BJ (cell line): ENCODE results near the gene FGFR2. TPM values are rescaled to one million over a fixed set of nuclear protein-coding genes. Genes with fewer than 3 reads are reported as not detected.

ENCODE experiments used
- CTCF ChIA-PET: fragments of 350-600 bp; formaldehyde crosslinking; extraction: SDS; loops from one replicate; lab custom pipeline; 2021; ENCODE audit warnings: antibody characterized with exemption, inconsistent platforms; lab: Yijun Ruan, JAX
- POLR2A ChIA-PET: fragments of 300-600 bp; sonication (Branson Sonifier 250); formaldehyde crosslinking; extraction: SDS; loops from one replicate; lab custom pipeline; 2021; ENCODE audit warnings: antibody characterized with exemption; lab: Charles Lee
- DNase-seq: peaks from one replicate; pipeline ENCODE4 v3.0.0-alpha.2; 2011; ENCODE audit warnings: low read depth
- H3K27me3 ChIP-seq: 2 replicates; pipeline ENCODE4 v1.6.0; 2011; ENCODE audit warnings: low read length; ENCODE audit not compliant: control insufficient read depth, insufficient read depth
- H3K36me3 ChIP-seq: 2 replicates; pipeline ENCODE4 v1.5.1; 2011; ENCODE audit warnings: low read length; ENCODE audit not compliant: control insufficient read depth, insufficient read depth
- H3K4me3 ChIP-seq: 2 replicates; pipeline ENCODE4 v1.5.1; 2011; ENCODE audit warnings: low read depth, mild to moderate bottlenecking, control low read depth, low read length
- CTCF ChIP-seq: IDR thresholded peaks from 2 replicates; pipeline ENCODE4 v1.5.1; 2011; ENCODE audit warnings: low read depth, mild to moderate bottlenecking, control low read depth, inconsistent platforms, low read length, moderate library complexity; ENCODE audit not compliant: insufficient read depth
- polyA plus RNA-seq: library from polyadenylated mRNA; depleted of rRNA; stranded (reverse); fragments of >200 nt; gene quantifications from 2 replicates; pipeline ENCODE4 v1.2.3, GENCODE V29; 2011

Gene FGFR2
- polyA plus RNA-seq, 1 experiment = 0.26 TPM

- no peaks in the 10 kb centered on the region for H3K27me3 ChIP-seq
- CTCF ChIA-PET = interaction anchor here (1.4 kb wide), 1 partner anchor 15 kb away, joined by 3 read pairs; no protein-coding TSS in a partner anchor
These were observed 29.8 kb upstream of the FGFR2 start for GRCh38 chr10:121627876-121628581.

GRCh38 chr10:121624836-121625486, 26.7 kb upstream of the FGFR2 start:
- Histone ChIP-seq H3K27me3 (no peaks in the 10 kb centered on the region), H3K36me3 (no peaks in the 10 kb centered on the region), H3K4me3 (no peak overlapping the region)
- TF ChIP-seq CTCF = no peak
- ChIA-PET POLR2A (no interaction called here), CTCF (interaction anchor here (0.6 kb wide), 1 partner anchor 16 kb away, joined by 3 read pairs; no protein-coding TSS in a partner anchor)
- DNase-seq = no peak

More at GRCh38 chr10:121627876-121628581, 29.8 kb upstream of the FGFR2 start:
- no peak overlapping the region for H3K4me3 ChIP-seq
- TF ChIP-seq CTCF = no peak
- no peaks in the 10 kb centered on the region for H3K36me3 ChIP-seq
- DNase-seq = peak; percentile 14
- POLR2A ChIA-PET = no interaction called here

GRCh38 chr10:121618906-121619305, 20.7 kb upstream of the FGFR2 start:
- CTCF ChIA-PET = no interaction called here
- POLR2A ChIA-PET = no interaction called here
- Histone ChIP-seq H3K36me3 (no peaks in the 10 kb centered on the region), H3K27me3 (no peaks in the 10 kb centered on the region), H3K4me3 (no peak overlapping the region)
- no peak for TF ChIP-seq CTCF
- no peak for DNase-seq

- Histone ChIP-seq H3K27me3 (no peaks in the 10 kb centered on the region), H3K36me3 (no peaks in the 10 kb centered on the region), H3K4me3 (no peak overlapping the region)
- TF ChIP-seq CTCF = no peak
- CTCF ChIA-PET = no interaction called here
- POLR2A ChIA-PET = no interaction called here
- no peak for DNase-seq
These were observed 18.9 kb upstream of the FGFR2 start for GRCh38 chr10:121617176-121617575.

GRCh38 chr10:121616291-121616690, 18.0 kb upstream of the FGFR2 start:
- Histone ChIP-seq H3K4me3 (no peak overlapping the region), H3K36me3 (no peaks in the 10 kb centered on the region), H3K27me3 (no peaks in the 10 kb centered on the region)
- ChIA-PET POLR2A (no interaction called here), CTCF (no interaction called here)
- TF ChIP-seq CTCF = no peak
- DNase-seq = no peak
